ENCODE measurements around the gene ZACN.
"Not testable (repeated sequence)": the region's sequence is repeated elsewhere in the genome, so short reads cannot be mapped to it uniquely, and the experiment has no call there.

Gene ZACN

DNA sequence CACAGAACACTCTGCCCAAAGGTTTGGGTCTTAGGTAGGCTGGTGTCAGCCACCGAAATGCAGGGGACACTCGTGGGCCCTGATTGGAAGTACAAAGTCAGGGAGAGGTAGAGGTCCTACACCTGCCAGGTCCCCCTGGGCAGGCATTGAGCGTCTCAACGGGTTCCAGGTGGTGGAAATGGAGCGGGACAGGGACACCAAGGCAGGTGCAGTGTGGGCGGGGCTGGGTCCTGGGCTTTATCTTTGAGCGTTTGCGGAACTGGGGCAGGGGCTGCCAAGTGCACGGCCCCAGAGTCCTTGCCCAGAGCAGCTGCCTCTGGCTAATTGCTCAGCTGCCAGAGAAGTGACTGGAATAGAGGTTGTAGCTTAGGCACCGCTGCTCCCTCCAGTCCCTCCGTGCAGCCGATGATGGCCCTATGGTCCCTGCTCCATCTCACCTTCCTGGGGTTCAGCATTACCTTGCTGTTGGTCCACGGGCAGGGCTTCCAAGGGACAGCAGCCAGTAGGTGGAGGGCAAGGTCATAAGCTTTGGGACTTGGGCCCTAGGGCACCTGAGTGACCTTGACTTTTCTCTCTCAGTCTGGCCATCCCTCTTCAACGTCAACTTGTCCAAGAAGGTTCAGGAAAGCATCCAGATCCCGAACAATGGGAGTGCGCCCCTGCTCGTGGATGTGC is at the start of gene ZACN:
Gene ZACN (plus strand): TSS at position 323 of the 675 bp plus-strand sequence. CDS start 83 bp downstream, at position 406.
- DNase-seq = no peak
- in situ Hi-C loops (cut with HindIII; ENCODE audit: low pct_ligation_motif_present, low pct_unique_long_range_greater_than_20kb, low sequenced_read_pairs) = no loop called here

- DNase-seq = peak; percentile 14
- in situ Hi-C loops (cut with HindIII; ENCODE audit: low pct_ligation_motif_present, low pct_unique_long_range_greater_than_20kb, low sequenced_read_pairs) = no loop called here
These were observed 46.8 kb upstream of the ZACN start for GRCh38 chr17:76032073-76032779.

GRCh38 chr17:76032780-76033108 is 46.2 kb upstream of the ZACN start:
- in situ Hi-C loops (cut with HindIII; ENCODE audit: low pct_ligation_motif_present, low pct_unique_long_range_greater_than_20kb, low sequenced_read_pairs) = no loop called here
- DNase-seq = no peak

GRCh38 chr17:76033139-76033538 is 45.8 kb upstream of the ZACN start:
- in situ Hi-C loops (cut with HindIII; ENCODE audit: low pct_ligation_motif_present, low pct_unique_long_range_greater_than_20kb, low sequenced_read_pairs) = no loop called here
- DNase-seq = no peak

DNA sequence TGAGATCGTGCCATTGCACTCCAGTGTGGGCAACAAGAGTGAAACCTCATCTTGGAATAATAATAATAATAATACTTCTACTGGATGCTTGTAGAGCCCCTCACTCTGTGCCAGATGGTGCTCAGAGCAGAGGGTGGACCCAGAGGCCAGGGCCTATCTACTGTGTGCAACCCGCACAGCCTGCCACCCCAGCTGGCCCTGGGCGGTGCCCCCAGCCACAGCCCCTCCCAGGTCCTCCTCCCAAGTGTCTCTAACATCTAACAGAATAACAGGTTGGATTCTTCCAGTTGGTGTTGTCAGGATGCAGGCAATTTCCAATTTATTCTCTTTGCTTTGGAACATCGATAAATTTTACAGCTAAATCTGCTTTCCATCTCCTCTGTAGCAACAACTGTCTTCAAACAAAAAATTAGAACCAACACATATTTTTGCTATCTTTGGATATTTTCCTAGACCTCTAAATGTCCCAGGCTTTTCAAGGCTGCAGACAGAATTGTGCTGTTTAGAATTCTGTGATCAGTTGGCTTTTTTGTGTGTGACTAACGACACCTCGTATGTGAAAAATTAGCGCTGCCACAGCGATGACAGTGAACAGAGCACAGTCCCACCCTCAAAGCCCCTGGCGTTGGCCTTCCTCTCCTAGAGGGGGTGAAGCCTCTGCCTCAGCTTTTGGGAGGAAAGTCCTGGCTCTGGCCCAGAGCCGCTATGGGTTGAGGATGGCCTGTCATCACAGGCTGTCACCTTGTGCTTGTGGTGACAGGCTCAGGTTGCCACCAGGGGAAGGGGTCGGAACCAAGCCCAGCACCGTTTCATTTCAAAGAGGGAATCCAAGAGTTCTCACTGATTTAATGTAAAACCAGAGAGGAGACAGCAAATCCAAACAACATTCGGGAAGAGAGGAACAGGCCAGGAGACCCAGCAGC is 44.3 kb upstream of the ZACN start:
- in situ Hi-C loops (cut with HindIII; ENCODE audit: low pct_ligation_motif_present, low pct_unique_long_range_greater_than_20kb, low sequenced_read_pairs) = no loop called here

GRCh38 chr17:76036497-76037261 is 42.3 kb upstream of the ZACN start:
- DNase-seq = no peak
- in situ Hi-C loops (cut with HindIII; ENCODE audit: low pct_ligation_motif_present, low pct_unique_long_range_greater_than_20kb, low sequenced_read_pairs) = no loop called here

More for the DNA sequence above, 44.3 kb upstream of the ZACN start:
- DNase-seq = no peak

- no peak for DNase-seq
- in situ Hi-C loops (cut with HindIII; ENCODE audit: low pct_ligation_motif_present, low pct_unique_long_range_greater_than_20kb, low sequenced_read_pairs) = no loop called here
These were observed 40.9 kb upstream of the ZACN start for GRCh38 chr17:76038050-76038449.

DNA sequence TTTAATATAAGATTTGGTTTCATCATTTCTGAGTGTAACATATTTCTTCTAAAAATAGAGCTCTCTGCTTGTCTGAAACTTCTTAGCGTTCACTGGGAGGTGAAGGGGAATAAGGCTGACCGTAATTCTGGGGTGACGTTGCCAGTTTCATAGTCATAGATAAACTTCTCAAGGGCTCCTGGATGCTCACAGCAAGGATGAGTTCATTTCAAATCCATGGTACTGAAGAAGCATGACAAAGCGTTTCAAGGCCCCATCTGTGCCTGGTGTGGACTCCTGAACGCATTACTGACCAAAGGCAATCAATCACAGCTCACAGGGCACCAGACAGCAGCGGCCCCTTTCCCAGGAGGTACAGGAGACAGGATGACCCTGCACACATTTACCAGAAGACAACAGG is 39.9 kb upstream of the ZACN start:
- DNase-seq = no peak
- in situ Hi-C loops (cut with HindIII; ENCODE audit: low pct_ligation_motif_present, low pct_unique_long_range_greater_than_20kb, low sequenced_read_pairs) = no loop called here

DNA sequence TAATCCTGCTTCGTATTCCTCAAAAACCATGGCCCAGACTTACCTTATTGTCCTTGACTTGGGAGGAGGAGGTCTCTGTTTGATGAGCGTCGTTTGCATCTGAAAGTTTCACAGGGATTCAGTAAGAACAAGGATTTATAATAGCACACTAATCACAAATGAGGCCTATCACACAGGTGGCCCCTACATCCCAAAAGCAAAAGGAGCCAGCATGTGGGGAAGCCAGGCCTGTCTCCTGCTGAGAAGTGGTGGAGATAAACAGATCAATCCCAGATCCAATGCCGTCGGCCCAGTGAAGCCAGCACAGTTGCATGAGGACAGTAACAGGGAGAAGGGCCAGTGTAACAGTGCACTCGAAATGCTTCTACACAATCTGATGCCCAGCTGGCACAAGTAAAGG is 38.6 kb upstream of the ZACN start:
- no peak for DNase-seq
- in situ Hi-C loops (cut with HindIII; ENCODE audit: low pct_ligation_motif_present, low pct_unique_long_range_greater_than_20kb, low sequenced_read_pairs) = no loop called here

GRCh38 chr17:76042868-76043267 is 36.1 kb upstream of the ZACN start:
- DNase-seq; in situ Hi-C loops (cut with HindIII; ENCODE audit: low pct_ligation_motif_present, low pct_unique_long_range_greater_than_20kb, low sequenced_read_pairs): not testable (repeated sequence)

DNA sequence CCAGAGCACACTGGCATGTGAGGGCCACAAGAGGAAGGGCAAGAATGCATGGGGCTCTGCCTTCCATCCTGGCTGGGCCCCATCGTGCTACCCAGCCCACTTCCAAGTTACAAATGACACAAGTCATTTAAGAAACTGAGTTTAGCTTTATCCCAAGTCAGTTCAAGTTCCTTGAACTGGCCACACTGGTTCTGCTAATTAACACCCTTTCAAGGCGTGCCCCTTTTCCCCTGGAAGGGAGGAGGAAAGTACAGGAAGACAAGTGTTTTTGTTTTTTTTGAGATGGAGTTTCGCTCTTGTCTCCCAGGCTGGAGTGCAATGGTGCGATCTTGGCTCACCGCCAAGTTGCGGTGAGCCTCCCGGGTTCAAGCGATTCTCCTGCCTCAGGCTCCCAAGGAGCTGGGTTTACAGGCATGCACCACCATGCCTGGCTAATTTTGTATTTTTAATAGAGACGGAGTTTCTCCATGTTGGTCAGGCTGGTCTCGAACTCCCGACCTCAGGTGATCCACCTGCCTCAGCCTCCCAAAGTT is 34.4 kb upstream of the ZACN start:
- DNase-seq; in situ Hi-C loops (cut with HindIII; ENCODE audit: low pct_ligation_motif_present, low pct_unique_long_range_greater_than_20kb, low sequenced_read_pairs): not testable (repeated sequence)

DNA sequence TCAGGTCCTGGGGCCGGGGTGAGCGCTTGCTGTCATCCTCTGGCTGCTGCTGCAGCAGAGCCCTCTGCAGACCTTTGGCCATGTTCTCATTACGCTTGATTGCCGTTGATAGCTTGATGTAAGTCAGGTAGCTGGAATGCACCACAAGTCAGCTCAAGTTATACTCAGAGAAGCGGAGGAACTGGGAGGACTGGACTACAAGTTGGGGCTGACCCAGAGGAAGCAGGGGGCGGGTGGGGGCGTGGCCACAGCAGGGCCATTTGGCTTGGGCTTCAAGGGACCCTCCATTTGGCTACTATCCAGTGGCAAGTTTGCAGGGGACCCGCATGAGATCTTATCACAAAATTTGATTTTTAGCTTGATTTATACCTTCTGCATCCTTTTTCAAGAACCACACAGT is 32.9 kb upstream of the ZACN start:
- no peak for DNase-seq
- in situ Hi-C loops (cut with HindIII; ENCODE audit: low pct_ligation_motif_present, low pct_unique_long_range_greater_than_20kb, low sequenced_read_pairs) = no loop called here

DNA sequence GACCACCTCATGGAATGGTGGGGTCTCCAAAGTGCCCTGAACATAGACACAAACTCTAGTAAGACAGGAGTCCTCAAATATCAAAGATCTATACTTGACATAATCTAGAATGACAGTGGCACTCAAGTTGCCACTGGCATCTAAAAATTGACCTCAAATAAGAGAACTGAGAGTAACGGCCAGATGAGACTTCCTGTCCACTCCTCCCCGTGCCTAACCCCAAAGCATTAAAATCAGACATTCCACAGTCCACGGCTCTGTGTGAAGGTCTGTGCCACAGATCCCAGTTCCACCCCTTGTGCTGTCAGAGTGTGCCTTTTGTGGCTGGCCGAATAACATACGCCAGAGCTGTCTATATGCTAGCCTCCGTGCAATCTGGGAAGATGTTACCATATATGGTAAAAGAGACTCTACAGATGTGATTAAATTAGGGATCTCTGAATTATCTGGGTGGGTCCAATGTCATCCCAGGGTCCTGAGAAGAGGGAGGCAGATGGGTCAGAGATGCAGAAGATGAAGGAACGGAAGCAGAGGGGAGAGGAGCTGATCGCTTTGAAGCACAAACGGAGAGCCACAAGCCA is 30.9 kb upstream of the ZACN start:
- no peak for DNase-seq
- in situ Hi-C loops (cut with HindIII; ENCODE audit: low pct_ligation_motif_present, low pct_unique_long_range_greater_than_20kb, low sequenced_read_pairs) = no loop called here

DNA sequence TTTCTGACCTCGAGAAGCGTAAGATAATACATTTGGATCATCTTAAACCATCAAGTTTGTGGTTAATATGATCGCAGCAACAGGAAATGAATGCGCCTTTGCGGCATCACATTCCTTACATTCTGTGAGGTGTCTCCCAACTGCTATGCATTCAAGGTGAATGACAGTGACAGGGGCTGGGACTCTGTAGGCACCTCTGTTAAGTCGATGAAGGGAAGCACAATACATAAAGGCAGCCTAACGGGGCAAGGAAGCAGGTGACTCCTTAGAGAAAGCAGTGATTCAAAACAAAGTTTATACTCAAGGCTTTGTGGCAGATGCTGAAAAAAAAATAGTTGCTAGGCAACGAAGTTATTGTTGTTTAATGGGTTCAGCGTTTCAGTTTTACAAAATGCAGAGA is 30.3 kb upstream of the ZACN start:
- DNase-seq = no peak
- in situ Hi-C loops (cut with HindIII; ENCODE audit: low pct_ligation_motif_present, low pct_unique_long_range_greater_than_20kb, low sequenced_read_pairs) = no loop called here

GRCh38 chr17:76049239-76049638 is 29.7 kb upstream of the ZACN start:
- no peak for DNase-seq
- in situ Hi-C loops (cut with HindIII; ENCODE audit: low pct_ligation_motif_present, low pct_unique_long_range_greater_than_20kb, low sequenced_read_pairs) = no loop called here

- DNase-seq = no peak
- in situ Hi-C loops (cut with HindIII; ENCODE audit: low pct_ligation_motif_present, low pct_unique_long_range_greater_than_20kb, low sequenced_read_pairs) = no loop called here
These were observed 29.0 kb upstream of the ZACN start for GRCh38 chr17:76049836-76050537.

Measured in ACHN (cell line).